ENCODE data around the gene PRKAR2A.

- TF ChIP-seq, protein P1, sequence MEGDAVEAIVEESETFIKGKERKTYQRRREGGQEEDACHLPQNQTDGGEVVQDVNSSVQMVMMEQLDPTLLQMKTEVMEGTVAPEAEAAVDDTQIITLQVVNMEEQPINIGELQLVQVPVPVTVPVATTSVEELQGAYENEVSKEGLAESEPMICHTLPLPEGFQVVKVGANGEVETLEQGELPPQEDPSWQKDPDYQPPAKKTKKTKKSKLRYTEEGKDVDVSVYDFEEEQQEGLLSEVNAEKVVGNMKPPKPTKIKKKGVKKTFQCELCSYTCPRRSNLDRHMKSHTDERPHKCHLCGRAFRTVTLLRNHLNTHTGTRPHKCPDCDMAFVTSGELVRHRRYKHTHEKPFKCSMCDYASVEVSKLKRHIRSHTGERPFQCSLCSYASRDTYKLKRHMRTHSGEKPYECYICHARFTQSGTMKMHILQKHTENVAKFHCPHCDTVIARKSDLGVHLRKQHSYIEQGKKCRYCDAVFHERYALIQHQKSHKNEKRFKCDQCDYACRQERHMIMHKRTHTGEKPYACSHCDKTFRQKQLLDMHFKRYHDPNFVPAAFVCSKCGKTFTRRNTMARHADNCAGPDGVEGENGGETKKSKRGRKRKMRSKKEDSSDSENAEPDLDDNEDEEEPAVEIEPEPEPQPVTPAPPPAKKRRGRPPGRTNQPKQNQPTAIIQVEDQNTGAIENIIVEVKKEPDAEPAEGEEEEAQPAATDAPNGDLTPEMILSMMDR (IDR thresholded peaks at IDR 0.05) = no peak
- no peak for TF ChIP-seq POLR2A (IDR thresholded peaks at IDR 0.05)
Measured at GRCh38 chr3:48776854-48777253, 70.8 kb downstream of the PRKAR2A start.

Measured in body of pancreas (tissue), 4 donors.